Stimulated activated CD4-positive, alpha-beta T cell treated with anti-CD3 and anti-CD28 coated beads, Interleukin-4, amount 100 ng/mL, for 1 hour (primary cell): ENCODE measurements around the gene TMEM176A.
"Not testable (repeated sequence)": the region's sequence is repeated elsewhere in the genome, so short reads cannot be mapped to it uniquely, and the experiment has no call there.

Source experiments
- DNase-seq: peaks from one replicate; pipeline ENCODE4 v3.0.0-alpha.2; 2020

Gene TMEM176A, protein sequence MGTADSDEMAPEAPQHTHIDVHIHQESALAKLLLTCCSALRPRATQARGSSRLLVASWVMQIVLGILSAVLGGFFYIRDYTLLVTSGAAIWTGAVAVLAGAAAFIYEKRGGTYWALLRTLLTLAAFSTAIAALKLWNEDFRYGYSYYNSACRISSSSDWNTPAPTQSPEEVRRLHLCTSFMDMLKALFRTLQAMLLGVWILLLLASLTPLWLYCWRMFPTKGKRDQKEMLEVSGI

DNA sequence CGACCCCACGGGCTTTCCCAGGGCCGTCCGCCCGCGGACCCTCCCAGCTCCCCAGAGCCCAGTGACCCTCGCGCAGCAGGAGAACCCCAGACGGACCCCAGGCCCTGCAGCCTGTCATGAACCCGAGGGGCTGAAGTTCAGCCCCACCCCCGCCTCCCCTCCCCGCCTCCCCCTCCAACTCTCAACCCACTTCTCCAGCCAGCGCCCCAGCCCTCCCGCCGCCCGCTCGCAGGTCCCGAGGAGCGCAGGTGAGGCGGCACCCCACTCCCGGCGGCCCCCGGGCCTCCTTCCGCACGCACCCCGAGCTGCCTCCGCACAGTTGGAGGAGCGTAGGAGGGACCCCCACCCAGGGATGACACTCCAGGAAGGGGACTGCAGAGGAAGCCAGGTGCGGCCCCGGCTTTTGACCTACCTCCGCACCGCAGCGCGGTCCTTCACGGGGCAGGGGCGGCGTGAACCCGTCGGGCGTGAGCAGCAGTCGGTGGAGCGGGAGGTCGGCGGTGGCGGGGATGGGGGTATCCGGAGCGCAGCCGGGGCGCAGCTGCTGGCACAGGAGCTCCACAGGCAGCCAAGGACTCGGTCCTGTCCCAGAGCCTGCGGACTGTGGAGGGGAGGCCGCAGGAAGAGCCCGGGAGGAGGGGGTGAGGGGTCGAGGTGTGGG, at the start of gene TMEM176A:
Gene TMEM176A, plus strand, starts transcription at position 189 of the 661 bp plus-strand sequence. CDS start 782 bp downstream, outside the sequence.
- DNase-seq: peak; percentile 15

DNA sequence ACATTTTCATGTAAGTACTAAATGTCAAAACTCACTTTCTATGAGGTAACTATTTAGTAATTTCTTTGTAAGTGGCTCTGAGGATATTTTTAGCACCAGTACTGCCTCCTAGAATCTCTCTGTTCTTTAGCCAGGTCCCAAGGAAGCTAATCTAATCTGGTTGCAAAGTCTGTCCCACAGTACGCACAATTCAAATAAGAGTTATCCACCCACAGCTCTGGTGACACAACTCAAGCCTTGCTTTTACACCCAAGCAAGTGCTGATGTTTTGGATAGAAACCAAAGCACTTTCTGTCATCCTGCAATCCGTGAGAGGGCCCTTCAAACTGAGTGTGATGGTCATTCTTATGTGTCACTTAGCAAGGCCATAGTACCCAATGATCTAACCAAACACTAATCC, 48.9 kb upstream of the TMEM176A start:
- DNase-seq: no peak

DNA sequence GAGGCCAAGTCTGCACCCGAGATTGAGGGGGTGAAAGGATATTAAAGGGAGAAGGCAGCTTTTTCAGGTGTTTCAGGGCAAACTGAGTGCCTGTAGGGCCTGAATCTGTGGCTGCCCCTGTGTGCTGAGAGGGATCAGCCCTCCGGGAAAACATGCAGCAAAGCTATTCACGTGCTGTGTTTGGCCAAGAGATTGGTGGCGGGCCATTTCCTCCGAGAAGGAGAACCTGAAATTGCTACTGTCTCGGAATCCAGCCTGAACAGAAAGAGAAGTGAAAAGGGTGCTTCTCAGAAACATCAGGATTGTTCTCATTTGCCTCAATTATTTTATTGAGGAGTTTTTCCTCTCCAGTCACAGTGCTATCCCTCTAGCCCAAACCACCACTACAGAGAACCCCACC, 47.3 kb upstream of the TMEM176A start:
- no peak for DNase-seq

DNA sequence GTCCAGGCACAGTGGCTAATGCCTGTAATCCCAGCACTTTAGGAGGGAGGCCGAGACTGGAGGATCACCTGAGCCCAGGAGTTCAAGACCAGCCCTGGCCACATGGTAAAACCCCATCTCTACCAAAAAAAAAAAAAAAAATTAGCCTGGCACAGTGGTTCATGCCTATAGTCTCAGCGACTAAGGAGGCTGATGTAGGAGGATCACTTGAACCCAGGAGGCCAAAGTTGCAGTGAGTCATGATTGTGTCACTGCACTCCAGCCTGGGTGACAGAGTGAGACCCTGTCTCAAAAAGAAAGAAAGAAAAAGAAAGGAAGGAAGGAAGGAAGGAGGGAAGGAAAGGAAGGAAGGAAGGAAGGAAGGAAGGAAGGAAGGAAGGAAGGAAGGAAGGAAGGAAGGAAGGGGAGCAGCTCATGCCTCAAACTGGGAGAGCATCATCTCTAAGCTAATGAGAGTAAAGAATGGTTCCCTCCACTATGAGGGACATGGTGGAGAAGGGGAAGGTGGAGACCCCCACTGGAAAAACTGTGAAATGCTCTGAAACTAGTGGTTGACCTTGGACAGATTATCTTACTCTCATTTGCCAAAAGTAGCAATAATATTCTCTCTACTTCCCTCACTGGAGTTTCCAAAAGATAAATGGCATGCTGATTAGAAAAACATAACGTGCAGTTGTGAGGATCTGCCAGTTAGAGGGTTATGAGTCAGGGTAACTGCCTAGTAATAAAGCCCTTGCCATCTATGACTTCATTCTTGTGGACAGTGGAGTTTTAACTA, 46.6 kb upstream of the TMEM176A start:
- no peak for DNase-seq

DNA sequence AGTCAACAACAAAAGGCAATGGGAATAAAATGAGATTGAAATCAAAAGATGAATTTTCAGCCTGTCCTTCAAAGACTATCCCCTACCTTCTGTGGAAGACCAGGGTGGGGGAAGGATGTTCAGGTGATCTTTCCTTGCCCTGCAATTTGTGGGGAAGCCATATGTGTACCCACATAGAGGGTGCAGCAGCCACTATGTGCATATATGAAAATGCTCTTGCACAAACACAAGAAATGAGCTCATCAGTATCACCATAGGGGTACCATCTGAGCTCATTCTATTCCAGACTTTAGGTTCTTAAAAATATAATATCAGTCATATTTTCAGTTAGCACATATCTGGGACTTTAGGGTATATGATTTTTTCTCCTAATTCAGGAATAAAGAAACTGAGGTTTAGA, 45.6 kb upstream of the TMEM176A start:
- no peak for DNase-seq

DNA sequence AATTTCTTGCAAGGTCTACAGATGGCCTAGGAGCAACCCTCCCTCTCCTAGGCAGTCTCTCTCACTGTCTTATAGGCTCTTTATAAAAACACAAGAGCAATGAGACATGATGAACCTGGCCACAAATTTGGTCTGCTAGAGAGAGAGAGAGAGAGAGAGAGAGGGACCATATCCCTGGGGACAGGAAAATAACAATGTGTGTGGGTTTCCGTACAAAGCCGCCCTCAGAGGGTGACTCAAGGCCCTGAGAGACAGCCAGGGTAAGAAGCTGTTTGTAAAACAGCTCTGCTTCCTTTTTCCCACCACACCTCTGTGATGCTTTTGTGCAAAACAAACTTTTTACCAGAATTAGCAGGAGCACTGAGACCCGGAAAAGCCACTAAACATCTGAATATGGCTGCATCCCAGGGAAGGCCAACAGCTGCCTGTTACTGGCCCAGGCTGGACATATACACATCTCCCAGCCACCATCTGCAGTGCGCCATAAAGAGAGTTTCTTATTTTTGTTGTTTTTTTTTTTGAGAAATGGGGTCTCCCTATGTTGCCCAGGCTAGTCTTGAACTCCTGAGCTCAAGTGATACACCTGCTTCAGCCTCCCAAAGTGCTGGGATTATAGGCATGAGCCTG, 45.0 kb upstream of the TMEM176A start:
- DNase-seq: peak; percentile 64

DNA sequence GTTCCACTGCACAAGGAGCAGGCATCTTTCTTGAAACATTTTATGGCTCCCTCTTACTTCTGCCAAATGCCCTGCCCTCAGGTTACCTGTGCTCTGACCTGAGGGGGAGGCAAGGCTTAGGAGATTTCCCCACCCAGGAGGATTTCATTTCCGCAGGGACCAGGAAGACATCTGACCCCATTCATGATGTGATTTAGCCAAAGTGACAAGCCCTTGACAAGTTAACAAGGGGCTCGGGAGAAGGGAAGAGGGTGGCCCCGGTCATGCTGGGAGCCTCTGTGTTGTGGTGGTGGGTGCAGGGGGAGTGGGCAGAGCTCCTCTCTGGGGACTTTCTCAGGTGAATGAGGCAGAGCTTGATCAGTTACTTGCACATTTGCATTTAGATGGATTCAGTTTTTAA, 44.4 kb upstream of the TMEM176A start:
- no peak for DNase-seq

DNA sequence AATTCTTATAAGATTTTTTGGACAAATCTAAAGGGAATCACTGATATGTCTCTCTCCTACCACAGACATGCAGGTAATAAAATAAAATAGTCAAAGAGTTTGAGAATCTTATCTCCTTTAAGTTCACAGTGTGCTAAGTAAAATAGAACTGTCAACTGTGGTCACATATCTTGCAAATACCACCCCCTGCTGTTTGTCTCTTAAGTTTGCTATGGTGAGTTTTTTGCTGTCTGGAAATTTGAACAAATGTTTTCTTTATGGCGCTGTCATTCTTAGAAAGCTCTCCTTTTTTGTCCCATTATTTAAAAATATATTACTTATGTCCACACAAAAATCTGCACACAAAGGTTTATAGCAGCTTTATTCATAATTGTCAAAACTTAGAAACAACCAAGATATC, 43.7 kb upstream of the TMEM176A start:
- no peak for DNase-seq

DNA sequence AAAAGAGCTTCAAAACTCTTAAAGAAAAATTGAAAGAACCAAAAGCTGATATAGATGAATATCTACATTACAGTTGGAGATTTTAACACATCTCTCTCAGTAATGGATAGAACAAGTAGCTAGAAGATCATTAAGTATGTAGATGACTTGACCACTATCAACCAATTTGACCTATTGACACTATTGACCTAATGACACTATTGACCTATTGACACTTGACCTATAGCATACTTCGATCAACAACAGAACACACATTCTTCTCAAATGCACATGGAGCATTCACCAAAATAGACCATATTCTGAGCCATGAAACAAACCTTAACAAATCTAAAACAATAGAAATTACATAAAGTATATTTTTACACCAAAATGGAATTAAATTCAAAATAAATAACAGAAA, 41.1 kb upstream of the TMEM176A start:
- DNase-seq: no peak

DNA sequence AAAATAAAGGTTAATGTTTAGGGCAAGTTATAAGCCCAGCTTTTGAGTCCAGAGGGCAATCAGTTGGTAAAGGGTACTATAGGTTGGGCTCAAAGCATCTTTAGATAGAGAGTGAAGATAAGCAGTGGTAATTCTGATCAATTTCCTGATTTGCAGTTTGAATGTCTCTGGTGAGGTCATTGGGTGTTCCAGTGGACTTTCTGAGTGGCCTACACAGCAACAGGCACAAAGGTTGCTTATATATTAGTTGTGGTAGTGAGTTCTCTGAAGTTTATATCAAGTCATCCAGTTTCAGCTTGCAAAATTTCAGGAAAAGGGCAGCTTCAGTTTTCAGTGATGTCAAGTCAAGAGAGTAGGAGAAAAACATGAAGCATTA, 34.2 kb upstream of the TMEM176A start:
- no peak for DNase-seq

DNA sequence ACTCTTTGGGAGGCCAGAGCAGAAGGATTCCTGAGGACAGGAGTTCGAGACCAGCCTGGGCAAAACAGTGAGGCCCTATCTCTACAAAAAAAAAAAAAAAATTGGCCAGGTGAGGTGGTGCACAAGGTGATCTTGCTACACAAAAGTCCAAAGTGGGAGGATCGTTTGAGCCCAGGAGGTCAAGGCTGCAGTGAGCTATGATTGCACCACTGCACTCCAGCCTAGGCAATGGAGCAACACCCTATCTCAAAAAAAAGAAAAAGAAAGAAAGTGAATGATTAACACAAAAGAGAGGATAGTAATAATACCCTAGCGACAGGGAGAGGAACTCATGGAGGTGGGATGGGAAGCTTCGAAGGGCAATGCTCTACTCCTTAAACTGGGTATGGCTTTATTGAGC, 30.8 kb upstream of the TMEM176A start:
- no peak for DNase-seq

DNA sequence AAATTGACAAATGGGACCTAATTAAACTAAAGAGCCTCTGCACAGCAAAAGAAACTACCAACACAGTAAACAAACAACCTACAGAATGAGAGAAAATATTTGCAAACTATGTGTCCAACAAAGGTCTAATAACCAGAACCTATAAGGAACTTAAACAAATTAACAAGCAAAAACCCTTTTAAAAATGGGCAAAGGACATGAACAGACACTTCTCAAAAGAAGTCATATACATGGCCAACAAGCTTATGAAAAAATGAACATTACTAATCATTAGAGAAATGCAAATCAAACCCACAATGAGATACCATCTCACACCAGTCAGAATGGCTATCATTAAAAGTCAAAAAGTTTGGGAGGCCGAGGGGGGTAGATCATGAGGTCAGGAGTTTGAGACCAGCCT, 26.4 kb upstream of the TMEM176A start:
- DNase-seq: not testable (repeated sequence)

DNA sequence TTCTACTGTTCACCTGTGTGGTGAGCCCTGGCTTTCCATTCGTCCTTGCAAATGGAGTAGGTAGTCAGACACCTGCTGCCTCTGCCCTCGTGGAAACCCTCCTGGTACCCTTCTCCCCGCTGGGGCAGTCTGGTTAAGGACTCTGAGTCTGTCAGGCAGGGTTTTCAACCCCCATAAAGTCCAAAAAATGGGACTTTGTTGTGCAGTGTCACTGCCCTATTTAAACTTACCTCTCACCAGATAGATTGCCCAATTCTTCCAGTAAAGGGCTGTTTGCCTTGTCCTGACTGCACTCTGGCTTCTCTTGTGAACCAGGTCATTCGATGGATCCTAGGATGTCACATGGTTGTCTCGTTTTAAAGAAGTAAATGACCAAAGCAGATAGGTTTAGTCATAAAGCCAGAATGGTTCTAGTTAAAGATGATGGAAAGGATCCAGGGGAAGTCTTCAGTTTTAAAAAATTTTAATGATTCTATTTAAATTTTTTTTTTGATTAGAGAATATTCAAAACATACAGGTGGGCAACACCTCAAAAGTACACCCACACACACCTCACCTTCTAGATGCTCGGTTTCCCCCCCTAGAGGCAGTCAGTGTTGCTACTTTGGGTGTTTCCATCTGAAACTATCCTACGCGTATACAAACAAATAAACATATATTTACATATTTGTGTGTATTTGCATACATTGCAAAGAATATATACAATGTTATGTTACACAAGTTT, 22.4 kb upstream of the TMEM176A start:
- DNase-seq: no peak

DNA sequence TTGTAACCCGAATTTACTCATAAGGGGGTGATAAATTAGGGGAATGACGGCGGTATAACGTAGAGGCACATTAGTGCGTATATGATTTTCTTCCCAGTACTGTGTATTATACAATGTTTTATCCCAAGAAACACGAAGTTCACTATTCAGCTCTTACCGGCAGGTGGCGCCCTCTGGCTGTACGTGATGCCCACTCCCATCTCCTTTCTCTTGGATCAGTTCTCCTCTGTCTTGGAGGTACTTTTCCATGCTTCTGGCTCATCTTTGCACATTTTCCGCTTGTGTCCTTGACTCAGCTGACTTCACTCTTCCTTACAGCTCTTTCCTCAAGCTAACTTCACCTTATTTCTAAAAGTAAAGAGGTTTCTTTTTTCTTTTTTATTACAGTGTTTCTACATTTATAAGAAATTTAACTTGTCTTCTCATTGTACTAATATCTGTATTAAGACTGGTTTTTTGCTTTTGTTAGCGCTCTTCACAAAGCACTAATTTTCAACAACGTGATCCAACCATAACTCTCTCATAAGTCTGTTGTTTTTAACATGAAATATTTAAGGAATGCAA, 21.7 kb upstream of the TMEM176A start:
- DNase-seq: peak; percentile 75

DNA sequence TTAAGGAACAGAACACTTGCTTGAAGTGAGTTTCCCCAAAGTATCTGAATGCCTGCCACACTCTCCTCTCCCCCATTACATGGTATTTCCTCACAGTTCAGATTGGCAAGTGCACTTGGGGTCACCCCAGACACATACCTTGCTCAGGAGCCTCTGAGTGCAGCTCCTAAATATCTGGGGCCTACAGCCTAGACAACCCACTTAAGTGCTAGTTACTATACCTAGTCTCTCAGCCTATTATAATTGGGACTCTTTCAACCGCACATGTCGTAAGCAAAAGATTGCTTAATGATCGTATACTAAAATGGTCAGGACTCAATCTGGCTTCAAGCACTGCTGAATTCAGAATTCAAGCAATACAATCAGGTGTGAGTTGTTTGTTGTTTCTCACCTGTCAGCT, 20.3 kb upstream of the TMEM176A start:
- no peak for DNase-seq

DNA sequence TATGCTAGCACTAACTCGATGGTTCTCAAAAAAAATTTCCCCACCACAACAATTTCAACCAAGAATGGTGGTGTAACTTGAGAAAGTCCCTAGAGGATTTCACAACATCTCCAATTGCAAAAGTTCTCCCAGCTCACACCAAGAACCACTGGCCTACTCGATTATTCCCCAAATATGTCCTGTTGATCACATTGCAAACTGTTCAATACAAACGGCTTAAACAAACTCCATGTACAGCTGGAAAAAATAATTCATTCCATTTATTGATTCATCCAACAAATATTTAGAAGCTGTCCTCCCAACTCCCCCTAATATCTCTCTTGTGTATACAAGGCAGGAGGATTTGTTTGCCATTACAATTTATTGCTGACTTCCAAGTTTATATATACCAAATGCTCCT, 19.5 kb upstream of the TMEM176A start:
- DNase-seq: no peak

DNA sequence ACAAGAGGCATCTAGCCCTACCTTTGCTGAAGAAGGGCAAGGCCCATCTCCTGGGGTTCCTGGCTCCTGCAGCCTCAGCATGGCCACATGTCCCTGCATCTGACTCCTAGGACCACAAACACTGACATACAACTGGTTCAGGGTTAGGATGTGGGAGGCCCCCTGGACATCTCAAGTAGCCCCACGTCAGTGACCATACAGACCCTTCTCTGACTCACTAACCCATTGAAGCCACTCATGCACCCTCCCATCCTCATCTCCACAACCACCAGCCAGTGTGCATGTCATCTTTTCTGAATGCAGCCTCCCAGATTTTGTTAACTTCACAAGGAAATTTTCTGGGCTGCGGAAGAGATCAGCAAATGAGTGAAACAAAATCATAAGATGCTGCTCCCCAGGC, 18.6 kb upstream of the TMEM176A start:
- DNase-seq: no peak

DNA sequence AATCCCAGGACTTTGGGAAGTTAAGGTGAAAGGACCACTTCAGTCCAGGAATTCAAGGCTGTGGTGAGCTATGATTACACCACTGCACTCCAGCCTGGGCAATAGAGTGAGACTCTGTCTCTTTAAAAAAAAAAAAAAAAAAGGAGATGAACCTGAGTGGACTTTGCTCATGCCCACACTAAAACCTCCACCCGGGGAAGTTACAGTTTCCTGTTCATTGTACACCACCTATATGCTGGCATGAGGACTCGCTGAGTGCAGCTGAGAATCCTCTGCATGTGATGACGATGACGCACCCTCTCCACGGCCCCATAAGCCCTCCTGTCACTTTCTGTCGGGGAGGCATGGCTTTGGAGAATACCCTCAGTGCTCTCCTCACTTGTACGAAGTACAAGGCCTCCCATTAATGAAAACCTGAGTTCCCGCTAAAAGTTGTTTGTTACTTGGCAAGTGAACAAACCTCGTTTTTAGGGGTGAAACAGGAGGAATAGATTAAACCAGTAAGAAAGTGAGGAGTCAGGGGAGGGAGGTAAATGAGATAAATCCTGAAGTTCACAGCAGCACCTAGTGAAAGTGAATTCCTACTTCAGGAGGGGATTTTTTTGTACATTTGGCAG, 16.3 kb upstream of the TMEM176A start:
- no peak for DNase-seq

DNA sequence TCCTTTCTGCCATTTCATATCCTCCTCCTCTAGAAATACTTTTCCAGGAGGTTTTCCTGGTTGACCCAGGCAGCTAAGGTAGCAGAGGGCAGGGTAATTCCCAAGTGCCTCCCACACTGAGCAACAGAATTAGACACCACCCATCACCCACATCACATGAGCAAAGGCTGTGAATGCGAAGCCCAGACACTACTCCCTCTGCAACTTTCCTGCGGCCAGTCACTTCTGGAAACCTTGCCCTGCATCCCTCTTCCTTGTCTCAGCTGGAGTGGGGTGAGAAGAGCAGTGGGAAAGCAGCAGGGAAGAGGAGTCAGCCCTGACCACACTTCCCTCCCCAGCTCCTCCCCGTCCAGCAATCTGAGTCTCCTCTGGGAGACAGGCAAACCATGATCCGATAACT, 15.6 kb upstream of the TMEM176A start:
- DNase-seq: no peak

DNA sequence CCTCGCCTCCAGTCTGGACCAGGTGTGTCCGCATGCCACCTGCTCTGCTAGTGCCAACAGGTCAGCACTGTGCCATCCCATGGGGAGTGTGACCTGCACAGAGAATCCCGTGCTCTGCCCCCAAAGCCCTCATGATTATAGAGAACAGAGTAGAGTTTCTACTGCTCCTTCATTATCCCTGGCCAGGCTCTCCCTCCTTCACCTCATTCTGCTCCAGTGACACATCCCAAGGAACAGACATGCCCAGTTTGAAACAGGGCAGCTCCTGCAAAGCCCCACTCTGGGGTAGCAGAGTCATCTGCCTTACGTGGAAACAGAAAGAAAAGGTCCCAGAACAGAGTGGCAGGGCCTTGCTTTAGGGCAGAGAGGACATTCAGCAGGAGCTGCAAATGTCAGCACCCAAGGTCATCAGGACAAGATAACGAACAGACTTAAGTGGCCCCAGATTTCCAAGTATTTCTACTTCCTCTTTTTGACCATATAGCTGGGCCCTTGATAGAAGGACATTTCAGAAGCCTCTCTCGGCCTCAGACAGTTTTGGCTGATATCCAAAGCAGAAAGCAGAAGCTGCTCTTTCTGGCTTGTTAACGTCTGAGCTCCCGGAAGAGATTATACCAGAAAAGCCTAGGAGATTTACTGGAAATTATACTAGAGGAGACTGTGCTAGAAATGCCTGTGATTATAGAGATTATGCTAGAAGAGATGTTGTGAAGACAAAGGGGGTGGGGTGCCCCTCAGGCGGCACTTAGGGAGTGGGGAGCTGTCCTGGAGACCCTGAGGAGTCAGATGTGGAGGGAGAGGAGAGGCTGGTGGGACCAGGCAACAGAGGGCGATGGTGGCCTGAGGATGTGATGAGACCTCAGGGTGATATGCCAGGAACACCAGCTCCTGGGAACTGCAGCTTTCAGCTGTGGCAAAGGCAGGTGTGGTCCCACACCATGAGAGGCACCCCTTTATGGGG, 13.0 kb upstream of the TMEM176A start:
- no peak for DNase-seq
